Fibroblast of gingiva (primary cell): ENCODE measurements around the gene MYO5A.

ENCODE experiments used
- DNase-seq: peaks from one replicate; pipeline ENCODE4 v3.0.0-alpha.2; 2011; ENCODE audit warnings: low read depth

The MYO5A gene

GRCh38 chr15:52329987-52330386, 198.7 kb downstream of the MYO5A start:
- no peak for DNase-seq

- DNase-seq = no peak
These were observed 199.5 kb downstream of the MYO5A start for GRCh38 chr15:52329150-52329549.

GRCh38 chr15:52328680-52329079, 200.0 kb downstream of the MYO5A start:
- no peak for DNase-seq

GRCh38 chr15:52326756-52327155, 201.9 kb downstream of the MYO5A start:
- DNase-seq = no peak

- no peak for DNase-seq
These were observed 204.6 kb downstream of the MYO5A start for GRCh38 chr15:52324109-52324508.

- peak; percentile 25 for DNase-seq
These were observed 209.8 kb downstream of the MYO5A start for GRCh38 chr15:52318729-52319500.

GRCh38 chr15:52317688-52318087, 211.0 kb downstream of the MYO5A start:
- no peak for DNase-seq

- DNase-seq = no peak
These were observed 211.7 kb downstream of the MYO5A start for GRCh38 chr15:52317022-52317421.

- DNase-seq = no peak
These were observed 219.5 kb downstream of the MYO5A start for GRCh38 chr15:52309154-52309548.

GRCh38 chr15:52308446-52309153, 220.1 kb downstream of the MYO5A start:
- no peak for DNase-seq

GRCh38 chr15:52307847-52308246, 220.8 kb downstream of the MYO5A start:
- no peak for DNase-seq

- DNase-seq = peak; percentile 33
These were observed 222.4 kb downstream of the MYO5A start for GRCh38 chr15:52306270-52306669.

- no peak for DNase-seq
These were observed 225.4 kb downstream of the MYO5A start for GRCh38 chr15:52303093-52303772.

- no peak for DNase-seq
These were observed 227.3 kb downstream of the MYO5A start for GRCh38 chr15:52301265-52301847.

GRCh38 chr15:52295421-52296001, 233.2 kb downstream of the MYO5A start, which contains the start of gene MYO5C:
TSS of gene MYO5C (minus strand) at chr15:52295804. CDS start at chr15:52295636, 168 bp downstream.
- DNase-seq = no peak

GRCh38 chr15:52294881-52295420, 233.7 kb downstream of the MYO5A start:
- DNase-seq = no peak

GRCh38 chr15:52292780-52293392, 235.8 kb downstream of the MYO5A start:
- no peak for DNase-seq

- DNase-seq = no peak
These were observed 237.5 kb downstream of the MYO5A start for GRCh38 chr15:52291204-52291603.

GRCh38 chr15:52290800-52291199, 237.9 kb downstream of the MYO5A start:
- no peak for DNase-seq

- DNase-seq = no peak
These were observed 238.4 kb downstream of the MYO5A start for GRCh38 chr15:52290329-52290728.

- DNase-seq = no peak
These were observed 239.0 kb downstream of the MYO5A start for GRCh38 chr15:52289629-52290081.
